Testis (tissue), 3 donors: Measurements from ENCODE around the gene DAZAP1. TPM values are rescaled to one million over a fixed set of nuclear protein-coding genes. Genes with fewer than 3 reads are reported as not detected.
A peak's percentile ranks its signal among the peaks of the same experiment; 100 is the strongest.

Experiments used
- DNase-seq: peaks from one replicate; pipeline ENCODE4 v3.0.0-alpha.2; 2019
- H3K27ac ChIP-seq, 2 donors: fragments of 200-600 bp; sonication (generic); one replicate each; pipeline ENCODE4 v1.5.1; 2019
- H3K27me3 ChIP-seq: fragments of 200-600 bp; sonication (generic); one replicate; pipeline ENCODE4 v1.5.1; 2019
- H3K36me3 ChIP-seq: fragments of 200-600 bp; sonication (generic); one replicate; pipeline ENCODE4 v1.5.1; 2017; ENCODE audit warnings: low read depth; ENCODE audit errors: missing control alignments
- H3K4me1 ChIP-seq: fragments of 200-600 bp; sonication (generic); one replicate; pipeline ENCODE4 v1.5.1; 2019
- H3K4me3 ChIP-seq, 2 donors: fragments of 200-600 bp; sonication (generic); one replicate each; pipeline ENCODE4 v1.5.1; 2017 to 2019
- H3K9me3 ChIP-seq: fragments of 200-600 bp; sonication (generic); one replicate; pipeline ENCODE4 v1.5.1; 2017
- POLR2A ChIP-seq: fragments of 450-650 bp; IDR thresholded peaks from one replicate; pipeline ENCODE4 v1.6.1; 2017; ENCODE audit warnings: antibody characterized with exemption, mild to moderate bottlenecking, moderate library complexity
- WGBS, 2 donors: methylation state at CpG; one replicate each; pipeline ENCODE4 v1.1.5; 2018; 5-methylcytosine and 5-hydroxymethylcytosine counted together
- intact Hi-C: fragments of 100-400 bp; cut with DNase I; formaldehyde crosslinking; loops from one replicate; pipeline ENCODE4 v1.15.1; 2023; ENCODE audit warnings: low total_unique reads
- polyA plus RNA-seq: library from polyadenylated mRNA; stranded (reverse); fragments of 350-450 nt; fragmentation: Illumina TruSeq; extraction: RNeasy Lipid Tissue Mini Kit (QIAGEN cat#74804); gene quantifications from one replicate; pipeline ENCODE4 v1.2.3, GENCODE V29; 2014; ENCODE audit warnings: low read depth, low replicate concordance; ENCODE audit not compliant: insufficient read depth
- total RNA-seq, 2 donors: library from RNA; depleted of rRNA; stranded (reverse); fragments of >200 nt; gene quantifications; one replicate each; pipeline ENCODE4 v1.2.3, GENCODE V29; 2016
- TF ChIP-seq, protein P1 (sequence below), 3 experiments: fragments of 450-650 bp in 2 of 3; fragments of 200-600 bp in 1 of 3; sonication (generic) in 1 of 3; IDR thresholded peaks; one replicate each; pipeline ENCODE4 v1.5.1; 2016 to 2019; ENCODE audit warnings: antibody characterized with exemption in 3 of 3, mild to moderate bottlenecking in 2 of 3, moderate library complexity in 1 of 3

Gene DAZAP1
- total and polyA plus RNA-seq, 3 donors from 2014 or later = 97.9 to 215 (median 99.6) TPM

DNA sequence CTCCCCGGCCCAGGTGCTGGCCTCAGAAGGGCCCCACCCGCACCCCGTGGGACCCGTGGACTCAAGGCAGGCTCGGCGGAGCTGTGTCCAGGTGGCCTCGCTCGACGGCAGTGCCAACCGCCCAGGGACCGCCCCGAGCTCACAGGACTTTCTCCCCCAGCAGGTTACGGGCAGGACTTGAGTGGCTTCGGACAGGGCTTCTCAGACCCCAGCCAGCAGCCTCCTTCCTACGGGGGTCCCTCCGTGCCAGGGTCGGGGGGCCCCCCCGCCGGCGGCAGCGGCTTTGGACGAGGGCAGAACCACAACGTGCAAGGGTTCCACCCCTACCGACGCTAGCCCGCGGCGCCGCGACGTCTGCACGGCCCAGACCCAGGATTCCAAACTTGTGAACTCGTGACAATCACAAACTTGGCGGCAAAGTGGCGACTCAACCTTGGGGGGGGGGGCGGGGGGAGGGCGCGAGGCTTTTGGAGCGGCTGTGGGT lies 27.2 kb downstream of the DAZAP1 start:
- 82 to 87% methylated on average over 18 to 39 of the region's 39 CpGs for WGBS, 2 donors
- H3K27ac ChIP-seq = no peak overlapping the region
- no peak for DNase-seq
- intact Hi-C loops = no loop called here
- H3K4me1 ChIP-seq = peaks cover 12% of the 10 kb centered on the region
- H3K9me3 ChIP-seq = no peaks in the 10 kb centered on the region
- TF ChIP-seq POLR2A = no peak
- TF ChIP-seq, protein P1, sequence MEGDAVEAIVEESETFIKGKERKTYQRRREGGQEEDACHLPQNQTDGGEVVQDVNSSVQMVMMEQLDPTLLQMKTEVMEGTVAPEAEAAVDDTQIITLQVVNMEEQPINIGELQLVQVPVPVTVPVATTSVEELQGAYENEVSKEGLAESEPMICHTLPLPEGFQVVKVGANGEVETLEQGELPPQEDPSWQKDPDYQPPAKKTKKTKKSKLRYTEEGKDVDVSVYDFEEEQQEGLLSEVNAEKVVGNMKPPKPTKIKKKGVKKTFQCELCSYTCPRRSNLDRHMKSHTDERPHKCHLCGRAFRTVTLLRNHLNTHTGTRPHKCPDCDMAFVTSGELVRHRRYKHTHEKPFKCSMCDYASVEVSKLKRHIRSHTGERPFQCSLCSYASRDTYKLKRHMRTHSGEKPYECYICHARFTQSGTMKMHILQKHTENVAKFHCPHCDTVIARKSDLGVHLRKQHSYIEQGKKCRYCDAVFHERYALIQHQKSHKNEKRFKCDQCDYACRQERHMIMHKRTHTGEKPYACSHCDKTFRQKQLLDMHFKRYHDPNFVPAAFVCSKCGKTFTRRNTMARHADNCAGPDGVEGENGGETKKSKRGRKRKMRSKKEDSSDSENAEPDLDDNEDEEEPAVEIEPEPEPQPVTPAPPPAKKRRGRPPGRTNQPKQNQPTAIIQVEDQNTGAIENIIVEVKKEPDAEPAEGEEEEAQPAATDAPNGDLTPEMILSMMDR (IDR thresholded peaks at IDR 0.05) = no peak
- H3K36me3 ChIP-seq = no peaks in the 10 kb centered on the region
- no peaks in the 10 kb centered on the region for H3K27me3 ChIP-seq
- H3K4me3 ChIP-seq = no peak overlapping the region

DNA sequence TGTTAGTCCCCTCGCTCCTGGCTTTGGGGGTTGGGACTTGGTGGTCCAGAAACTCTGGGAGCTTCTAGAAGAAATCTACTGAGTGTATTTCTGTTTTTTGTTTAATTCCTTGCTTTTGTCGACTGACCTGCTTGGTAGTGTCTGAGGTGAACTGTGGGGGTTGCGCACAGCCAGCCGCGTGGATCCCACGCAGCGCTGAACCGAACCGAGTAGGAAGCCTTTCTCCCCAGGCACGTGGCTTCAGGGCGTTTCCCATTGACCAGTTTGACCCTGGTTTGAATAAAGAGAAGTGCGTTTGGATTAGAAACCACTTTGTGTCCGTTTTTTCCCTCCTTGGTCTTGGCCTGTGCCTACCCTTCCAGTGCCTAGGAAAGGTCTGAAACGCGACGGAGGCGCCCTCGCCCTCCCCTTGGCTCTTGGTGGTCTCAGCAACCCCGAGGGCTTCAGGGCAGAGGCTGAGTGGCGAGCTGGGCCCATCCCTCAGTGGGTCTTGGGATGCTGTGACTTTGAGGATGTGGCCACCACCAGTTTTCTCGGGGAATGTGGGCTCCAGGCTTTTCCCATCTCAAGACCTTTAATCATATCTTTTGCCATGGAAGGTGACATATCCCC lies 28.1 kb downstream of the DAZAP1 start:
- no peak for DNase-seq
- Histone ChIP-seq H3K27me3 (no peaks in the 10 kb centered on the region), H3K4me1 (peaks cover 12% of the 10 kb centered on the region), H3K4me3 (no peak overlapping the region), H3K9me3 (no peaks in the 10 kb centered on the region), H3K27ac (peak overlapping the region in 1 of 2 donors; percentile 37), H3K36me3 (no peaks in the 10 kb centered on the region)
- TF ChIP-seq POLR2A = no peak
- TF ChIP-seq, protein P1 (IDR thresholded peaks at IDR 0.05) = no peak
- intact Hi-C loops = no loop called here
- WGBS, 2 donors = 80 to 84% methylated on average over 18 to 21 of the region's 21 CpGs

DNA sequence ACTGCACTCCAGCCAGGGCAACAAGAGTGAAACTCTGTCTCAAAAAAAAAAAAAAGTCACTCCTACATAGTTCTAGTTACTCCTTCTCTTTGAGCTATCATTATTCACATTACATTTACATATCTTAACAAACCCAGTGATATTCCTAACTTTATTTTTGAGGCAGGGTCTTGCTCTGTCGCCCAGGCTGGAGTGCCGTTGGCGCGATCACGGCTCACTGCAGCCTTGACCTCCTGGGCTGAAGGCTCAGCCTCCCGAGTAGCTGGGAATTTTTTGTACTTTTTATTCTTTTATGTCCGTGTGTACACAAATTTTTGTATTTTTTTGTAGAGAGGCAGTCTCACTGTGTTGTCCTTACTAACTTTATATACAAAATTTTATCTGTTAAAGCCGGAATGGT lies 30.2 kb downstream of the DAZAP1 start:
- H3K9me3 ChIP-seq = no peaks in the 10 kb centered on the region
- WGBS, 2 donors = 10 to 14% methylated on average over 8 of the region's 8 CpGs
- H3K4me1 ChIP-seq = peaks cover 12% of the 10 kb centered on the region
- TF ChIP-seq POLR2A = no peak
- TF ChIP-seq, protein P1 (IDR thresholded peaks at IDR 0.05) = no peak
- peak overlapping the region in 1 of 2 donors; percentile 11 for H3K27ac ChIP-seq
- H3K4me3 ChIP-seq = peak overlapping the region in 1 of 2 donors; percentile 72
- no peaks in the 10 kb centered on the region for H3K27me3 ChIP-seq
- DNase-seq = no peak
- no peaks in the 10 kb centered on the region for H3K36me3 ChIP-seq
- intact Hi-C loops = no loop called here

DNA sequence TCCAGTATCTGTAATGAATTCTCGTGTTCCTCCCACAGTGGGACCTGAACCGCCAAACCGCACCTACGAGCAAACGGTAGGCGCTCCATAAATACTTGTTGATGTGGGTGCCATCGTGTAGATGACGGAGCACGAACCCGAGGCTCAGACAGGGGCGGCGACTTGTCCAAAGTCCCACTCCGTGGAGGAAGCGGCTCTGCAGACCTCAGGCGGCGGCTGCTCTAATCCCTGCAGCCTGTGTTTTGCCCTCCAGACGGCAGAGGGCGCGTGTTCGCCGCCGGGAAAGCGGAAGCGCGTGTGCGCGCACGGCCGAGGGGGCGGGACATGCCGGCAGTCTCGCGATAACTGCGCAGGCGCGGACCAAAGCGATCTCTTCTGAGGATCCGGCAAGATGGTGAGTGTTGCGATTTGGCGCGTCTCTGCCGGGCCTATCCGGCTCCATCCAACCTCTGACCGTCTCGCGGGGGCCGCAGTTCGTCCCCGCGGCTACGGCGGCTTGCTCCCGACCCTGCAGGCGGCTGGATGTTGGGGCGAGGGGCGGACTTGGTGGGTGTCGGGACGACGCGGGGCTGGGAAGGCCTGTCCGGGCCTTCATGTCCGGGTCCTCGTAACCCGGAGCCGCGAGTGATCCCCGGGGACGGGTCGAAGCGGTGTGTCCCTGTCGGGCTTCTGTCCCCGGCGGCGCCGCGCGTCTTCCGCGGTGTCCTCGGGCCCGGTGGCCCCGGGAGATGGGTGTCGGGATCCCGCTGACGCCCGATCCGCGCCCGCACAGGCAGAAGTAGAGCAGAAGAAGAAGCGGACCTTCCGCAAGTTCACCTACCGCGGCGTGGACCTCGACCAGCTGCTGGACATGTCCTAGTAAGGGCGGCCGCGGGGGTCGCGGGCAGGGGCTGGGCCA lies 30.9 kb downstream of the DAZAP1 start, which contains the start of gene RPS15:
TSS of gene RPS15 (plus strand) at position 362 of the 898 bp plus-strand sequence. CDS start at position 392, 30 bp downstream.
- intact Hi-C loops = no loop called here

More for the DNA sequence above, 30.9 kb downstream of the DAZAP1 start, which contains the start of gene RPS15:
- Histone ChIP-seq H3K4me1 (peaks cover 12% of the 10 kb centered on the region), H3K27me3 (no peaks in the 10 kb centered on the region), H3K4me3 (peak within 1 kb of the TSS; percentile 72 to 98), H3K27ac (peak within 1 kb of the TSS; percentile 84 to 89), H3K9me3 (no peaks in the 10 kb centered on the region), H3K36me3 (no peaks in the 10 kb centered on the region)
- TF ChIP-seq, protein P1 (IDR thresholded peaks at IDR 0.05) = peak; percentile 95 to 99 (median 96)
- TF ChIP-seq POLR2A = peak; percentile 87
- 1% methylated on average over 23 to 88 of the region's 100 CpGs for WGBS, 2 donors
- peak; percentile 96 for DNase-seq
